GM10266 (cell line): ENCODE measurements around the gene QARS1.

ENCODE experiments used
- DNase-seq: peaks from one replicate; pipeline ENCODE4 v3.0.0; 2012; ENCODE audit errors: extremely low spot score
- CTCF ChIP-seq: IDR thresholded peaks from 2 replicates; pipeline ENCODE4 v1.5.1; 2012; ENCODE audit warnings: mild to moderate bottlenecking, low read depth; ENCODE audit not compliant: control insufficient read depth, insufficient read depth; ENCODE audit errors: missing control alignments

QARS1 gene

GRCh38 chr3:49108346-49108745, 3.8 kb upstream of the QARS1 start:
- DNase-seq: no peak
- TF ChIP-seq CTCF: no peak

- no peak for TF ChIP-seq CTCF
- DNase-seq: no peak
Measured at GRCh38 chr3:49104052-49104426, 518 bp downstream of the QARS1 start.

- no peak for TF ChIP-seq CTCF
- DNase-seq: no peak
Measured at GRCh38 chr3:49100046-49100615, 4.4 kb downstream of the QARS1 start.

GRCh38 chr3:49098910-49099630, 5.5 kb downstream of the QARS1 start:
- TF ChIP-seq CTCF: no peak
- DNase-seq: no peak

- DNase-seq: no peak
- TF ChIP-seq CTCF: no peak
Measured at GRCh38 chr3:49098429-49098828, 6.1 kb downstream of the QARS1 start.

- TF ChIP-seq CTCF: peak; percentile 63
- DNase-seq: peak; percentile 95
Measured at GRCh38 chr3:49093853-49094767, 10.4 kb downstream of the QARS1 start, which contains the start of gene QRICH1. QRICH1 (minus strand) TSS chr3:49094071; CDS start chr3:49077017, 17,054 bp downstream.
